Ovary (tissue), 9 donors: ENCODE measurements around the gene RABL2B. TPM values are rescaled to one million over a fixed set of nuclear protein-coding genes. Genes with fewer than 3 reads are reported as not detected.

Experiments used
- DNase-seq, 5 donors: peaks; one replicate each; pipeline ENCODE4 v3.0.0-alpha.2; 2019 to 2020
- H3K27ac ChIP-seq, 2 donors: fragments of 200-600 bp; one replicate each; pipeline versions ENCODE4 v1.5.1 to v1.8.0; 2019 to 2022
- H3K27me3 ChIP-seq: fragments of 200-600 bp; one replicate; pipeline ENCODE4 v1.8.0; 2022
- H3K36me3 ChIP-seq: fragments of 200-600 bp; sonication (generic); one replicate; pipeline ENCODE4 v1.5.1; 2019
- H3K4me1 ChIP-seq: one replicate; pipeline ENCODE4 v1.8.1; 2013; ENCODE audit warnings: mild to moderate bottlenecking, moderate library complexity; ENCODE audit not compliant: insufficient read depth
- H3K4me3 ChIP-seq: fragments of 200-600 bp; sonication (generic); one replicate; pipeline ENCODE4 v1.5.1; 2017
- H3K9me3 ChIP-seq, 2 donors: fragments of 200-600 bp in 1 of 2; sonication (generic) in 1 of 2; one replicate each; pipeline versions ENCODE4 v1.5.1 to v1.8.1; 2013 to 2019; ENCODE audit warnings: mild to moderate bottlenecking in 1 of 2, moderate library complexity in 1 of 2
- EP300 ChIP-seq: sonication (generic); formaldehyde crosslinking; IDR thresholded peaks from one replicate; pipeline ENCODE4 v1.6.1; 2017; ENCODE audit warnings: antibody characterized with exemption
- POLR2A ChIP-seq: fragments of 450-650 bp; IDR thresholded peaks from one replicate; pipeline ENCODE4 v1.6.1; 2017; ENCODE audit warnings: antibody characterized with exemption, mild to moderate bottlenecking, moderate library complexity
- WGBS, 3 donors: extraction: QIAGEN DNeasy Blood & Tissue Kit in 1 of 3; methylation state at CpG; one replicate each; pipeline versions ENCODE4 v1.1.5 to v1.1.7; 2013 to 2017; 5-methylcytosine and 5-hydroxymethylcytosine counted together
- intact Hi-C, 4 donors: fragments of 100-400 bp; cut with DNase I; formaldehyde crosslinking; loops; one replicate each; pipeline versions ENCODE4 v1.11.0 to v1.15.1; 2022 to 2023
- polyA plus RNA-seq, 2 donors: library from polyadenylated mRNA; stranded (reverse); fragments of 200-250 nt in 1 of 2; fragments of 350-450 nt in 1 of 2; fragmentation: Illumina TruSeq in 1 of 2; extraction: RNeasy Lipid Tissue Mini Kit (QIAGEN cat#74804) in 1 of 2; gene quantifications; one replicate each; pipeline ENCODE4 v1.2.3, GENCODE V29; 2013 to 2014
- total RNA-seq, 7 donors: library from RNA; depleted of rRNA in 2 of 7; stranded (reverse); fragments of >200 nt in 2 of 7; fragmentation: NEBNext Ultra II Directional in 3 of 7; extraction: Animal tissue kit (Norgen Biotek cat#: 25700) in 3 of 7; gene quantifications; one replicate each; pipeline versions ENCODE4 v1.1.0 to v1.2.4, GENCODE V29; 2016 to 2023
- TF ChIP-seq, protein P1 (sequence below), 3 donors: fragments of 450-650 bp in 2 of 3; fragments of 200-600 bp in 1 of 3; IDR thresholded peaks; one replicate each; pipeline versions ENCODE4 v1.5.1 to v1.8.0; 2016 to 2022; ENCODE audit warnings: antibody characterized with exemption in 3 of 3, mild to moderate bottlenecking in 1 of 3
- donor health status: DM: no; HTN: no; CAD: no; lungs with moderate emphysema.
- donor health status: DM: no; HTN: no; CAD: no.
- donor health status: Bipolar disorder and iron deficiency.
- donor health status: DM: yes; HTN: yes; CAD: no.
- donor health status: DM: no; HTN: no; CAD: no.
- donor health status: DM: yes; HTN: yes; CAD: no.

RABL2B gene
- total and polyA plus RNA-seq, 9 donors, result 15.6 to 50.8 (median 28.4) TPM

DNA sequence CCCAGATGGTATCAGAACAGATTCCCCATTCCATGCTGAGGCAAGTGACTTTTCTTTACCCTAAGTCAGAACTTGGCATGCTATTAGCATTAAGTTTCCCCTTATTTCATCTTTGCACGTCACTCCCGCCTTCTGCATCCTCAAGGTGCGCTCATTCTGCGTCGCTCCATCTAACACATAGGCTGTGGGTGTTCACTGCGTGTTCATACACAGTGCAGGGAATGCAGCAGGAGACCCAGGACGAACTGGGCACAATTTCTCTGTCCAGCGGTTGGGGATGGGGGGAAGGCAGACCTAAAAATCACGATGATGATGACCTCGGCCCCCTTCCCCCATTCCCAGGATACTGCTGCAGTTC, 65.1 kb downstream of the RABL2B start:
- Histone ChIP-seq H3K4me3 (no peak overlapping the region), H3K36me3 (no peaks in the 10 kb centered on the region), H3K4me1 (no peaks in the 10 kb centered on the region), H3K27me3 (no peaks in the 10 kb centered on the region), H3K9me3 (no peaks in the 10 kb centered on the region), H3K27ac (no peak overlapping the region)
- DNase-seq, result no peak
- WGBS, 3 donors, result 93 to 96% (median 95%) methylated on average over 10 of the region's 10 CpGs
- intact Hi-C loops, result no loop called here
- TF ChIP-seq EP300 (no peak), POLR2A (no peak)
- TF ChIP-seq, protein P1, sequence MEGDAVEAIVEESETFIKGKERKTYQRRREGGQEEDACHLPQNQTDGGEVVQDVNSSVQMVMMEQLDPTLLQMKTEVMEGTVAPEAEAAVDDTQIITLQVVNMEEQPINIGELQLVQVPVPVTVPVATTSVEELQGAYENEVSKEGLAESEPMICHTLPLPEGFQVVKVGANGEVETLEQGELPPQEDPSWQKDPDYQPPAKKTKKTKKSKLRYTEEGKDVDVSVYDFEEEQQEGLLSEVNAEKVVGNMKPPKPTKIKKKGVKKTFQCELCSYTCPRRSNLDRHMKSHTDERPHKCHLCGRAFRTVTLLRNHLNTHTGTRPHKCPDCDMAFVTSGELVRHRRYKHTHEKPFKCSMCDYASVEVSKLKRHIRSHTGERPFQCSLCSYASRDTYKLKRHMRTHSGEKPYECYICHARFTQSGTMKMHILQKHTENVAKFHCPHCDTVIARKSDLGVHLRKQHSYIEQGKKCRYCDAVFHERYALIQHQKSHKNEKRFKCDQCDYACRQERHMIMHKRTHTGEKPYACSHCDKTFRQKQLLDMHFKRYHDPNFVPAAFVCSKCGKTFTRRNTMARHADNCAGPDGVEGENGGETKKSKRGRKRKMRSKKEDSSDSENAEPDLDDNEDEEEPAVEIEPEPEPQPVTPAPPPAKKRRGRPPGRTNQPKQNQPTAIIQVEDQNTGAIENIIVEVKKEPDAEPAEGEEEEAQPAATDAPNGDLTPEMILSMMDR (IDR thresholded peaks at IDR 0.05), result no peak

DNA sequence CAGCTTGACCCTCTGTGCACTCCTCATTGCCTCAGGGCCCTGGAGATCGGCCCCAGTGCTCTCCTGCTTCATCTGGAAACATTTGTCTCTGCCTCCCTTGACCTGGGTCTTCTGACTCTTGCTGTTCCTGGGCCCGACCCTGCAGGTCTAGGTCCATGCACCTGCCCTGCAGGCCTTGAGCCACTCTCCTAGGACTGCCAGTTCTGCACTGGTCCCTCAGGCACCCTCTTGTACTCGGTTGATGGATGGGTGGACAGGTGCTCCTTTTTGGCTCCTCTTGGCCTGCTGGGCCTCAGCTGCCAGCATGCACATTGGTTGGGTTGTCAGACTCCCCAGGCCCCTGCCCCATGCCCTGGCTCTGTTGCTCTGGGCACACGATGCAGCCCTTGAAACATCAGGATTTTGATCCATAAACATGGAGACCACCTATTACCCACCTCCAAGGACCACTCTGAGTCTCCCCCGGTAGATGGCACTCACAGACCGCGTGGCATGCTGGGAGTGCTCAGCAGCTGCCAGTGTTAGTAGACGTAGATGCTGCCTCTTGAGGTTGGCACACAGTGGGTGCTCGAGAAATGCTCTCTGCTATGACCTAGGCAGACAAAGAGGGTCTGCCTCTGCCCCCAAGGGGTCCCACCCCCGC, 65.6 kb downstream of the RABL2B start:
- no peak for TF ChIP-seq POLR2A
- TF ChIP-seq EP300, result no peak
- TF ChIP-seq, protein P1 (IDR thresholded peaks at IDR 0.05), result no peak
- no peak for DNase-seq
- no peak overlapping the region for H3K4me3 ChIP-seq
- no peak overlapping the region for H3K27ac ChIP-seq
- no peaks in the 10 kb centered on the region for H3K4me1 ChIP-seq
- H3K36me3 ChIP-seq, result no peaks in the 10 kb centered on the region
- 87 to 90% (median 89%) methylated on average over 10 of the region's 10 CpGs for WGBS, 3 donors
- intact Hi-C loops, result no loop called here
- H3K27me3 ChIP-seq, result no peaks in the 10 kb centered on the region
- H3K9me3 ChIP-seq, result no peaks in the 10 kb centered on the region

Other genes starting within 250 kb of the RABL2B start
- gene KLHDC7B, start 237.7 kb downstream of the RABL2B start, total RNA-seq, result under 1 TPM in 5 of 7 donors, not detected in 2; 0.10 to 0.12 (median 0.10) TPM
- gene KLHDC7B, start 237.7 kb downstream of the RABL2B start, polyA plus RNA-seq, result under 1 TPM; 0.04 to 0.13 TPM
- gene SYCE3, start 220.7 kb downstream of the RABL2B start, total RNA-seq, result not detected
- gene SYCE3, start 220.7 kb downstream of the RABL2B start, polyA plus RNA-seq, result not detected
- 10 to 100 TPM in 1 of 7 donors, 1 to 10 TPM in 6; 3.6 to 10.6 (median 5.2) TPM for gene CPT1B, start 205.2 kb downstream of the RABL2B start, total RNA-seq
- 1 to 10 TPM; 2.5 to 4.2 TPM for gene CPT1B, start 205.2 kb downstream of the RABL2B start, polyA plus RNA-seq
- gene CHKB, start 200.8 kb downstream of the RABL2B start, total RNA-seq, result 10 to 100 TPM; 34.9 to 73.2 (median 48.8) TPM
- 10 to 100 TPM; 42.2 to 44.2 TPM for gene CHKB, start 200.8 kb downstream of the RABL2B start, polyA plus RNA-seq
- 10 to 100 TPM in 4 of 7 donors, 1 to 10 TPM in 3; 5.0 to 28.4 (median 13.2) TPM for gene MAPK8IP2, start 182.8 kb downstream of the RABL2B start, total RNA-seq
- gene MAPK8IP2, start 182.8 kb downstream of the RABL2B start, polyA plus RNA-seq, result 1 to 10 TPM; 1.1 to 6.0 TPM
- gene ARSA, start 155.5 kb downstream of the RABL2B start, total RNA-seq, result 10 to 100 TPM; 11.9 to 51.6 (median 19.9) TPM
- gene ARSA, start 155.5 kb downstream of the RABL2B start, polyA plus RNA-seq, result 10 to 100 TPM in 1 of 2 donors, 1 to 10 TPM in 1; 2.1 to 13.1 TPM
- 10 to 100 TPM in 2 of 7 donors, 1 to 10 TPM in 5; 2.6 to 23.2 (median 6.2) TPM for gene SHANK3, start 110.8 kb downstream of the RABL2B start, total RNA-seq
- gene SHANK3, start 110.8 kb downstream of the RABL2B start, polyA plus RNA-seq, result 1 to 10 TPM; 2.7 to 9.8 TPM
- gene ACR, start 45.4 kb downstream of the RABL2B start, total RNA-seq, result 1 to 10 TPM in 1 of 7 donors, under 1 TPM in 2, not detected in 4; 0.25 to 1.3 (median 0.64) TPM
- under 1 TPM; 0.33 TPM for gene ACR, start 45.4 kb downstream of the RABL2B start, polyA plus RNA-seq